GM19395 (cell line): Measurements from ENCODE around the gene F5.

Source experiments
- ATAC-seq: cut with Tn5 transposase; IDR thresholded peaks from one replicate; pipeline ENCODE4 v1.9.1; 2021; ENCODE audit warnings: mild to moderate bottlenecking, moderate library complexity; ENCODE audit not compliant: unreplicated experiment

Gene F5

DNA sequence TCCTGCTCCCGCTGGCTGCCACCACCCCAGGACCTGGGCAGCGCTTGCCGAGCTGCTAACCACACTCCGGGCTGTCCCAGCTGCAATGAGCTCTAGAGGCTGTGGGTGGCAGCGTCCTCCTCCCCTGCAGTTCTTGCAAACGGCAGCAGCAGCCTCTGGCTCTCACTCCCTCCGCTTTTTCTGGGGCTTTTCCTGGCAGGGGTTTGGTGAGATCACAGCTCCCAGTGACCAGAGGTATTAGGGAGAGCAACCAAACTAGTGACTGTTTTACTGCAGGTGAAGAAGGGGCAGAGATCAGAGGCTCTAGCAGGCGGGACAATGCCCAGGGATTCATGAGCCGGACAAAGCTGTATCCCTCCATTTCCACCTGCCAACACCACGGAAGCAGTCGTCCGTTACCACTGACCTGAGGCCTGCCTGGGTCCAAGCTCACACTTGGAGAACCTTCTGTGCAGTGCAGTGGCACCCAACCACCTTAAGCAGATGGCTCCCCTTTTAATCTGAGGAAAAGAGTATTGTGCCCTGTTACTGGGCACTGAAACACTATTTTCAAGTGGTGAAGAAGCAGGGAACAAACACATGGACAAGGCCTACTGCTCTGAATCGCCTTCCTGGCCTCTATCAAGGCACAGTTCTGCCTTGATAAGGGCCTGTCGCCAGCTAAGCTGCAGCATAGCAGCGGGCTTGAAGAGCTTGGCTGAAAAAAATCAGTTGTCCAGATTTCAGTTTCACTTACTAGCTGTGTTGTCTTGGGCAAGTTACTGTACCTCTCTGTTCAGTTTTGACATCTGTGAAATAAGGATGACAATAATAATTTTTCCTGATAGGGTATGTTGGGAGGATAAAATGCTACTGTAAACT lies at the start of gene F5:
F5 (minus strand) TSS at position 87 of the 861 bp plus-strand sequence. CDS start 95 bp downstream, outside the sequence.
- peak; percentile 97 for ATAC-seq

GRCh38 chr1:169634877-169635276 lies 48.6 kb upstream of the F5 start:
- ATAC-seq, result no peak

DNA sequence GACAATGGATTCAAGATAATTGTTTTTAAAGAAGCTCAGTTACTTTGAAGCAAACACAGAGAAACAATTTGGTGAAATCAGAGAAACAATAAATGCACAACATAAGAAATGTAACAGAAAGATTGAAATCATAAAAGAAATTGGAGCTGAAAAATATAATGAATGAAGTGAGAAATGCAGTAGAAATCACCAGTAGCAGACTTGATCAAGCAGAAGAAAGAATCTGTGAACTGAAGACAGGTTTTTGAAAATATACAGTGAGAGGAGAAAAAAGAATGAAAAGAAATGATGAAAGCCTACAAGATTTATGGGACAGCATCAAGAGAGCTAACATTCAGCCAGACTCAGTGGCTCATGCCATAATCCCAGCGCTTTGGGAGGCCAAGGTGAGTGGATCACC lies 47.9 kb upstream of the F5 start:
- no peak for ATAC-seq

GRCh38 chr1:169631249-169631648 lies 45.0 kb upstream of the F5 start:
- ATAC-seq, result no peak

GRCh38 chr1:169630006-169630405 lies 43.7 kb upstream of the F5 start, which contains the start of gene SELP:
TSS of gene SELP (minus strand) at chr1:169630124. CDS start at chr1:169630074, 50 bp downstream.
- ATAC-seq, result no peak

DNA sequence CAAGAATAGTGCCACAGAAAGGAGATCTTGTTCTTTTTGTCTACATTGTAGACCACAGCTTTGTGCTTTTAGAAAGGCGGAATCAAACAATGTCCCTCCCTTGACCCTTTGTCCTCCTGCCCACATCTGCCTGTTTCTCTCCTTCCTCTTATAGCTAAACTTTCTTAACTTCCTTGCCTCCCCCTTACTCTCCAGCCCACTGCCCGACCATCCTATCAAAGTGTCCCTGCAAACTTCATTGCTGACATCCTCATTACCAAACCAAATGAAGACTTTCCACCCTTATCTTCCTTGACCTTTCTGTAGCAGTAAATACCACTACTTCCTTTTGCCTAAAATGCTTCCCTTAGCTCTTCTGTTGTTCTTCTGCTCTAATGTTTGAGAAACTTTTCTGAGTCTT lies 38.6 kb upstream of the F5 start:
- ATAC-seq, result no peak

DNA sequence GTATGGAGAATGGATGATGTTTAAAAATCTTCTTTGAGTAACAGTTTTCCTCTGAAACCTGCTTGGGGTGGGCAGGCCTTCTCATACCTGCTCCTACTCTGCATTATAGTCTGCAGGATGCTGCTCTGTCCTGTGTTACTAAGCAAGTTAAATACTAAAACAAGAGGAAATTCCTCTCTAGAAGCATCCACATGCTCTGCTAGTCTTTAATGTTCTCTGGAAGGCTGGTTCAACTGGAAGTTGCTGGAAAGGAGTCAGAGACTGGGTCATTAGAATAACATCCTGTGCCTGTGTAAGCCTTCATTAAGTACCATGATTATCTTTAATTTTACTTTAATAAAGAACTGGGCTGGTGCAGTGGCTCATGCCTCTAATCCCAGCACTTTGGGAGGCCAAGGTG lies 37.8 kb upstream of the F5 start:
- ATAC-seq, result no peak

- ATAC-seq, result no peak
Measured at GRCh38 chr1:169623132-169623926, 37.0 kb upstream of the F5 start.

GRCh38 chr1:169620565-169620964 lies 34.3 kb upstream of the F5 start:
- ATAC-seq, result no peak

- ATAC-seq, result no peak
Measured at GRCh38 chr1:169618367-169618766, 32.1 kb upstream of the F5 start.

DNA sequence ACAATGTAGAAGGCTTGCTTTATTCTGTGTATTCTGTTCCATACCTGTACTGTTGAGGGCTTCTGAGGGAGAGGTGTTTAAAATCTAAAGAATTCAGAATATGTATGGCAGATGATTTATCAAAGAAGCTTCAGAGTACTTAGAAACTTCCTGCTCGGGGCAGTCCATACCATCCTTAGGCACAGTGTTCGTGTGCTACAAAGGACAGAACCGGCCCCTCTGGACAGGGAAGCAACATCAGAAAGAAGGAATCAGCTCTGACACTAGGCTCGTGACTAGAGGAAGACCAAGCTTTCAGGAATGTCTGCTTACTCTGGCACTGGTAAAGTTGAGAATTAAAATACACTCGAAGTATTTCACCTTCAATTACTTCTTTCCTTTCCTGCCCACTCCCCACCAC lies 29.5 kb upstream of the F5 start:
- no peak for ATAC-seq

- no peak for ATAC-seq
Measured at GRCh38 chr1:169610858-169611257, 24.6 kb upstream of the F5 start.

GRCh38 chr1:169610108-169610507 lies 23.8 kb upstream of the F5 start:
- no peak for ATAC-seq

GRCh38 chr1:169608226-169608625 lies 21.9 kb upstream of the F5 start:
- no peak for ATAC-seq

- peak; percentile 59 for ATAC-seq
Measured at GRCh38 chr1:169604781-169605560, 18.7 kb upstream of the F5 start.

- ATAC-seq, result peak; percentile 65
Measured at GRCh38 chr1:169601096-169601881, 15.0 kb upstream of the F5 start.

- no peak for ATAC-seq
Measured at GRCh38 chr1:169595764-169596711, 9.8 kb upstream of the F5 start.

DNA sequence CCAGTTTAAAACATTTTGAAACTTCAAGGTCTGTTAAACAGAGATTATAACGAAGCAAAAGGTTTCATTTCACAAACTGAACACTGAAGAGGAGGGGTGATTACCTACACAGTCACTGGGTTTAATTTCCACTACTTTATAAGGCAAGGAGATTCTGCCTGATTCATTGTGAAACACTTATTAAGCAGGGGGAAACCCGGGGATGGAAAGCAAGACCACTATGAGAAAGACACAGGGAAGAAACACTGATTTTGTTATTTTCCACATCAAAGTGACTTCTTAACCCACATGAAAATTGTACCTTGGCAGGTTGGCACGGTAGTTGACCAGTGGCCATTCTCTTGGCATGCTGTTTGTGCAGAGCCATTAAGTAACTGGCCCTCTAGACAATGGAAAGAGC lies 8.1 kb upstream of the F5 start:
- ATAC-seq, result peak; percentile 79

GRCh38 chr1:169590932-169591331 lies 4.7 kb upstream of the F5 start:
- no peak for ATAC-seq
